Uterus (tissue), 2 donors: ENCODE measurements around the gene HINT3.

Experiments used
- POLR2A ChIP-seq, 2 donors: fragments of 450-650 bp; IDR thresholded peaks; one replicate each; pipeline ENCODE4 v1.6.1; 2016; ENCODE audit warnings: antibody characterized with exemption in 2 of 2, mild to moderate bottlenecking in 1 of 2, moderate library complexity in 1 of 2
- TF ChIP-seq, protein P1 (sequence below), 4 experiments: fragments of 200-600 bp in 2 of 4; fragments of 450-650 bp in 2 of 4; sonication (generic) in 2 of 4; IDR thresholded peaks; one replicate each; pipeline ENCODE4 v1.5.1; 2016 to 2019; ENCODE audit warnings: antibody characterized with exemption in 4 of 4, mild to moderate bottlenecking in 2 of 4, moderate library complexity in 1 of 4

DNA sequence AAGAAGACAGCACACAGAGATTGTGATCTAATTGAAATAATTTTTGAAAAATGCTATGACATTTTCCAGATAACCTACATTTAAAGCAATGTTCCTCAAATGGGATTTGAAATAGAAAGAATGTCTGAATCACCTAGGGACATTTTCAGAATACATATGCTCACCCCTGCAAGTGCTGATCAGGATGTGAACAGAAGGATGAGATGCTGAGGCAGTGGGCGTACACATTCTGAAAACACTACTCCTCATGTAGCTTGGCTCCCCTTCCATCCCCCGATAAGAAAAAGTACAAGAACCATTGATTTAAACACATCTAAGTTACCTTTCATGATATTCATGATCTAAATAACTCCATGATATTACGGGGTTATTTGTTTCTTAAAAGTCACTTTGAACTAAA lies 29.9 kb upstream of the HINT3 start:
- TF ChIP-seq, protein P1, sequence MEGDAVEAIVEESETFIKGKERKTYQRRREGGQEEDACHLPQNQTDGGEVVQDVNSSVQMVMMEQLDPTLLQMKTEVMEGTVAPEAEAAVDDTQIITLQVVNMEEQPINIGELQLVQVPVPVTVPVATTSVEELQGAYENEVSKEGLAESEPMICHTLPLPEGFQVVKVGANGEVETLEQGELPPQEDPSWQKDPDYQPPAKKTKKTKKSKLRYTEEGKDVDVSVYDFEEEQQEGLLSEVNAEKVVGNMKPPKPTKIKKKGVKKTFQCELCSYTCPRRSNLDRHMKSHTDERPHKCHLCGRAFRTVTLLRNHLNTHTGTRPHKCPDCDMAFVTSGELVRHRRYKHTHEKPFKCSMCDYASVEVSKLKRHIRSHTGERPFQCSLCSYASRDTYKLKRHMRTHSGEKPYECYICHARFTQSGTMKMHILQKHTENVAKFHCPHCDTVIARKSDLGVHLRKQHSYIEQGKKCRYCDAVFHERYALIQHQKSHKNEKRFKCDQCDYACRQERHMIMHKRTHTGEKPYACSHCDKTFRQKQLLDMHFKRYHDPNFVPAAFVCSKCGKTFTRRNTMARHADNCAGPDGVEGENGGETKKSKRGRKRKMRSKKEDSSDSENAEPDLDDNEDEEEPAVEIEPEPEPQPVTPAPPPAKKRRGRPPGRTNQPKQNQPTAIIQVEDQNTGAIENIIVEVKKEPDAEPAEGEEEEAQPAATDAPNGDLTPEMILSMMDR (IDR thresholded peaks at IDR 0.05), result no peak
- TF ChIP-seq POLR2A (IDR thresholded peaks at IDR 0.05), result no peak
